Caco-2 (cell line): ENCODE data around the gene UFD1. TPM values are rescaled to one million over a fixed set of nuclear protein-coding genes. Genes with fewer than 3 reads are reported as not detected.

Experiments
- BruUV-seq: library from RNA; stranded (reverse); fragments of 400-500 nt; replicated peaks from 2 replicates; lab custom pipeline; 2021; lab: Mats Ljungman, UMichigan
- CTCF ChIA-PET: fragments of 300-600 bp; sonication (Branson Sonifier 250); formaldehyde crosslinking; loops from one replicate; lab custom pipeline; 2022; ENCODE audit warnings: antibody characterized with exemption; lab: Charles Lee
- POLR2A ChIA-PET: fragments of 300-600 bp; sonication (Branson Sonifier 250); formaldehyde crosslinking; loops from one replicate; lab custom pipeline; 2022; ENCODE audit warnings: antibody characterized with exemption; lab: Charles Lee
- DNase-seq, 2 experiments: peaks; one replicate each; pipeline versions ENCODE4 v3.0.0 to v3.0.0-alpha.2; 2020 to 2022
- H3K27me3 ChIP-seq: replicated peaks from 2 replicates; pipeline ENCODE4 v1.6.0; 2011; ENCODE audit warnings: low read length; ENCODE audit not compliant: control insufficient read depth, insufficient read depth
- H3K36me3 ChIP-seq: 2 replicates; pipeline ENCODE4 v1.5.1; 2011; ENCODE audit warnings: low read length; ENCODE audit not compliant: control insufficient read depth, insufficient read depth
- H3K4me1 ChIP-seq: fragments of 250-450 bp; sonication (Bioruptor Pico); 2 replicates; pipeline ENCODE4 v1.5.1; 2020; ENCODE audit warnings: mild to moderate bottlenecking
- H3K4me3 ChIP-seq: 2 replicates; pipeline ENCODE4 v1.5.1; 2011; ENCODE audit warnings: low read depth, mild to moderate bottlenecking, control low read depth, low read length
- H3K9me3 ChIP-seq: fragments of 250-450 bp; sonication (Bioruptor Pico); 2 replicates; pipeline ENCODE4 v1.5.1; 2020; ENCODE audit warnings: mild to moderate bottlenecking, moderate library complexity
- H3K27ac Mint-ChIP-seq: one replicate; pipeline ENCODE4 v1.8.0; 2022; ENCODE audit warnings: mixed read lengths; ENCODE audit not compliant: unreplicated experiment
- H3K27me3 Mint-ChIP-seq: one replicate; pipeline ENCODE4 v1.8.0; 2022; ENCODE audit warnings: mixed read lengths; ENCODE audit not compliant: insufficient read depth, unreplicated experiment
- H3K36me3 Mint-ChIP-seq: one replicate; pipeline ENCODE4 v1.8.0; 2022; ENCODE audit warnings: mild to moderate bottlenecking, mixed read lengths; ENCODE audit not compliant: insufficient read depth, unreplicated experiment
- H3K4me1 Mint-ChIP-seq: one replicate; pipeline ENCODE4 v1.8.0; 2022; ENCODE audit warnings: low read depth, mixed read lengths; ENCODE audit not compliant: unreplicated experiment
- H3K4me3 Mint-ChIP-seq: one replicate; pipeline ENCODE4 v1.8.0; 2022; ENCODE audit warnings: mild to moderate bottlenecking, moderate library complexity, mixed read lengths; ENCODE audit not compliant: unreplicated experiment
- H3K9me3 Mint-ChIP-seq: one replicate; pipeline ENCODE4 v1.8.0; 2022; ENCODE audit warnings: mixed read lengths; ENCODE audit not compliant: unreplicated experiment
- CTCF ChIP-seq, 2 experiments: fragments of 200-600 bp in 1 of 2; IDR thresholded peaks; 1 replicate in 1 of 2; 2 replicates in 1 of 2; pipeline versions ENCODE4 v1.5.1 to v1.8.0; 2011 to 2022; ENCODE audit warnings: antibody characterized with exemption in 1 of 2, control low read depth in 1 of 2, inconsistent platforms in 1 of 2, low read depth in 1 of 2, low read length in 1 of 2, mild to moderate bottlenecking in 1 of 2, moderate library complexity in 1 of 2; ENCODE audit not compliant: insufficient read depth in 1 of 2, severe bottlenecking in 1 of 2, unreplicated experiment in 1 of 2
- intact Hi-C: fragments of 100-400 bp; cut with micrococcal nuclease; formaldehyde crosslinking; loops from one replicate; pipeline ENCODE4 v1.10.0; 2022; ENCODE audit not compliant: unreplicated experiment
- total RNA-seq: library from RNA; stranded (reverse); gene quantifications from 2 replicates; pipeline ENCODE4 v1.2.3, GENCODE V29; 2022

Gene UFD1
- total RNA-seq, 1 experiment from 2014 or later = 102 TPM

- CTCF ChIA-PET = no interaction called here
Measured at GRCh38 chr22:19483481-19484244, 4.7 kb upstream of the UFD1 start.

GRCh38 chr22:19482297-19482696 lies 3.3 kb upstream of the UFD1 start:
- H3K4me3 ChIP-seq = no peak overlapping the region

More at GRCh38 chr22:19483481-19484244, 4.7 kb upstream of the UFD1 start:
- H3K27ac Mint-ChIP-seq = no peak overlapping the region
- 0 out of 2 replicates have a peak, but pooled peaks cover 2% of the 10 kb centered on the region for H3K36me3 ChIP-seq
- no peak overlapping the region for H3K4me3 Mint-ChIP-seq
- peaks cover 9% of the 10 kb centered on the region for H3K4me1 Mint-ChIP-seq
- no peaks in the 10 kb centered on the region for H3K9me3 Mint-ChIP-seq
- POLR2A ChIA-PET = no interaction called here
- H3K4me3 ChIP-seq = no peak overlapping the region
- no peaks in the 10 kb centered on the region for H3K27me3 ChIP-seq
- H3K36me3 Mint-ChIP-seq = peaks cover 62% of the 10 kb centered on the region
- no peaks in the 10 kb centered on the region for H3K9me3 ChIP-seq
- H3K4me1 ChIP-seq = peaks cover 6% of the 10 kb centered on the region; the same call in 1 of the 2 replicates
- intact Hi-C loops = no loop called here
- H3K27me3 Mint-ChIP-seq = no peaks in the 10 kb centered on the region
- TF ChIP-seq CTCF (IDR thresholded peaks at IDR 0.05; ENCODE audit: insufficient read depth in 1 of 2, low read depth in 1 of 2, low read length in 1 of 2, severe bottlenecking in 1 of 2, unreplicated experiment in 1 of 2) = no peak
- no peak for DNase-seq
- no TSS peak for BruUV-seq

GRCh38 chr22:19480789-19481188 lies 1.8 kb upstream of the UFD1 start:
- peaks cover 57% of the 10 kb centered on the region for H3K36me3 Mint-ChIP-seq
- DNase-seq = no peak
- Histone ChIP-seq H3K36me3 (0 out of 2 replicates have a peak, but pooled peaks cover 2% of the 10 kb centered on the region), H3K4me1 (peaks cover 6% of the 10 kb centered on the region; the same call in 1 of the 2 replicates), H3K9me3 (no peaks in the 10 kb centered on the region), H3K4me3 (peak overlapping the region; percentile 96), H3K27me3 (no peaks in the 10 kb centered on the region)
- BruUV-seq = no TSS peak
- peaks cover 23% of the 10 kb centered on the region for H3K4me1 Mint-ChIP-seq
- CTCF ChIA-PET = no interaction called here
- TF ChIP-seq CTCF (IDR thresholded peaks at IDR 0.05; ENCODE audit: insufficient read depth in 1 of 2, low read depth in 1 of 2, low read length in 1 of 2, severe bottlenecking in 1 of 2, unreplicated experiment in 1 of 2) = no peak
- H3K4me3 Mint-ChIP-seq = peak overlapping the region; percentile 95
- no peaks in the 10 kb centered on the region for H3K9me3 Mint-ChIP-seq
- peak overlapping the region; percentile 100 for H3K27ac Mint-ChIP-seq
- no peaks in the 10 kb centered on the region for H3K27me3 Mint-ChIP-seq
- POLR2A ChIA-PET = no interaction called here
- intact Hi-C loops = no loop called here

More at GRCh38 chr22:19482297-19482696, 3.3 kb upstream of the UFD1 start:
- Mint-ChIP-seq H3K27ac (no peak overlapping the region), H3K4me1 (peaks cover 20% of the 10 kb centered on the region), H3K36me3 (peaks cover 57% of the 10 kb centered on the region), H3K27me3 (no peaks in the 10 kb centered on the region), H3K9me3 (no peaks in the 10 kb centered on the region), H3K4me3 (no peak overlapping the region)
- H3K4me1 ChIP-seq = peaks cover 6% of the 10 kb centered on the region; the same call in 1 of the 2 replicates
- no TSS peak for BruUV-seq
- POLR2A ChIA-PET = no interaction called here
- CTCF ChIA-PET = no interaction called here
- H3K27me3 ChIP-seq = no peaks in the 10 kb centered on the region
- no peaks in the 10 kb centered on the region for H3K9me3 ChIP-seq
- DNase-seq = no peak
- 0 out of 2 replicates have a peak, but pooled peaks cover 2% of the 10 kb centered on the region for H3K36me3 ChIP-seq
- intact Hi-C loops = no loop called here
- TF ChIP-seq CTCF (IDR thresholded peaks at IDR 0.05; ENCODE audit: insufficient read depth in 1 of 2, low read depth in 1 of 2, low read length in 1 of 2, severe bottlenecking in 1 of 2, unreplicated experiment in 1 of 2) = no peak
